Nephron progenitor cell (in vitro differentiated cells): ENCODE data around the gene STOM.
A peak's percentile ranks its signal among the peaks of the same experiment; 100 is the strongest.

Experiments
- DNase-seq: peaks from one replicate; pipeline ENCODE4 v3.0.0; 2021
- H3K27ac Mint-ChIP-seq: 2 replicates; pipeline ENCODE4 v1.8.0; 2021; ENCODE audit warnings: mild to moderate bottlenecking, moderate library complexity, mixed read lengths
- H3K27me3 Mint-ChIP-seq: 2 replicates; pipeline ENCODE4 v1.8.0; 2021; ENCODE audit warnings: mild to moderate bottlenecking, low read depth, mixed read lengths; ENCODE audit not compliant: poor library complexity
- H3K36me3 Mint-ChIP-seq: 2 replicates; pipeline ENCODE4 v1.8.0; 2021; ENCODE audit warnings: low read depth, mixed read lengths
- H3K4me1 Mint-ChIP-seq: 2 replicates; pipeline ENCODE4 v1.8.0; 2021; ENCODE audit warnings: mixed read lengths
- H3K4me3 Mint-ChIP-seq: 2 replicates; pipeline ENCODE4 v1.8.0; 2021; ENCODE audit warnings: mild to moderate bottlenecking, moderate library complexity, mixed read lengths
- H3K9me3 Mint-ChIP-seq: 2 replicates; pipeline ENCODE4 v1.8.0; 2021; ENCODE audit warnings: mild to moderate bottlenecking, moderate library complexity, mixed read lengths
- TF ChIP-seq, protein P1 (sequence below): fragments of 200-600 bp; sonication (generic); IDR thresholded peaks from 2 replicates; pipeline ENCODE4 v1.5.0; 2021; ENCODE audit warnings: antibody characterized with exemption

Gene STOM

DNA sequence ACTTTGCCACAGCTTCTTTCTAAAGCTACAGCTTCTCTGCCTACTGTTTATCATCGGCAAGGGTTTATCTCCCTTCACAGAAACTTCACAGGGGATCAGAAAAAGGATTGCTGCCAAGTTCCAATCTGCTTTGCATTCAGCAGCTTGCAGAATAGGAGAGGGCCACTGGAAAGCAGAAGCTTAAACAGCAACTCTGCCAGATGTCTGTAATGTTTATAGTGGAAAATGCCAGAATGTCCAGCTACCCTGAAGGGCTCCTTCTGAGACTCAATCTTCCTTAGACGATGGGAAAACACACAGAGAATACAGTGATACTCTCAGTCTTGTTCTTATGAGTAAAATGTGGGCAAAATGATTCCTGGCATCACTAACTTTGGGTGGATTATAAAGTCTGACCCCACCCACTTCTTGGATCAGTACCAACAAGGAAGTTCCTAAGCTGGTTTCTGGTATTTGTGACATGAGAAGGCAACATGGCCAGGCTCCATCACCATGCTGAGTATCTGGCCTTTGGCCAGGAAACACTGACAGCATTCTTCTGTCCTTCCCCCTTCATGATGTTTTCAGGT lies 19.0 kb downstream of the STOM start:
- no peaks in the 10 kb centered on the region for H3K36me3 Mint-ChIP-seq
- peaks cover 6% of the 10 kb centered on the region for H3K27me3 Mint-ChIP-seq
- TF ChIP-seq, protein P1, sequence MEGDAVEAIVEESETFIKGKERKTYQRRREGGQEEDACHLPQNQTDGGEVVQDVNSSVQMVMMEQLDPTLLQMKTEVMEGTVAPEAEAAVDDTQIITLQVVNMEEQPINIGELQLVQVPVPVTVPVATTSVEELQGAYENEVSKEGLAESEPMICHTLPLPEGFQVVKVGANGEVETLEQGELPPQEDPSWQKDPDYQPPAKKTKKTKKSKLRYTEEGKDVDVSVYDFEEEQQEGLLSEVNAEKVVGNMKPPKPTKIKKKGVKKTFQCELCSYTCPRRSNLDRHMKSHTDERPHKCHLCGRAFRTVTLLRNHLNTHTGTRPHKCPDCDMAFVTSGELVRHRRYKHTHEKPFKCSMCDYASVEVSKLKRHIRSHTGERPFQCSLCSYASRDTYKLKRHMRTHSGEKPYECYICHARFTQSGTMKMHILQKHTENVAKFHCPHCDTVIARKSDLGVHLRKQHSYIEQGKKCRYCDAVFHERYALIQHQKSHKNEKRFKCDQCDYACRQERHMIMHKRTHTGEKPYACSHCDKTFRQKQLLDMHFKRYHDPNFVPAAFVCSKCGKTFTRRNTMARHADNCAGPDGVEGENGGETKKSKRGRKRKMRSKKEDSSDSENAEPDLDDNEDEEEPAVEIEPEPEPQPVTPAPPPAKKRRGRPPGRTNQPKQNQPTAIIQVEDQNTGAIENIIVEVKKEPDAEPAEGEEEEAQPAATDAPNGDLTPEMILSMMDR = no peak
- no peak overlapping the region for H3K27ac Mint-ChIP-seq
- no peaks in the 10 kb centered on the region for H3K9me3 Mint-ChIP-seq
- H3K4me1 Mint-ChIP-seq = peaks cover 11% of the 10 kb centered on the region
- no peak for DNase-seq
- H3K4me3 Mint-ChIP-seq = no peak overlapping the region

DNA sequence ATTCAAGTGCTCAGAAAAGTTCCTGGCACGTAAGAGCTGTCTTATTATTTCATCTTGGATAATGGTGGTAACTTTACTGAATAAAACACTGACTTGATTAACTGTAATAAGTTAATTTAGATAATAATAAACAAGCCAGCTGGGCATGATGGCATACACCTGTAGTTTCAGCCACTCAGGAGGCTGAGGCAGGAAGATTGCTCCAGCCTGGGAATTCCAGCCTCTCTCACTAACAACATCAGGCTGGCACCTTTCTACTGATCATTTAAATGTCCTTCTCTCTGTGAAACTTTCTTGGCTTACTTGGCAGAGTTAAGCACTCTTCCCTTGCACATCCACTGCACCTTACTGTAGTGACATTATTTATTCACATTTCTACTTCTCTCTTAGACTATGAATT lies 20.0 kb downstream of the STOM start:
- no peaks in the 10 kb centered on the region for H3K9me3 Mint-ChIP-seq
- peaks cover 6% of the 10 kb centered on the region for H3K27me3 Mint-ChIP-seq
- peaks cover 11% of the 10 kb centered on the region for H3K4me1 Mint-ChIP-seq
- H3K36me3 Mint-ChIP-seq = no peaks in the 10 kb centered on the region
- TF ChIP-seq, protein P1 = no peak
- DNase-seq = no peak
- H3K27ac Mint-ChIP-seq = no peak overlapping the region
- H3K4me3 Mint-ChIP-seq = no peak overlapping the region

DNA sequence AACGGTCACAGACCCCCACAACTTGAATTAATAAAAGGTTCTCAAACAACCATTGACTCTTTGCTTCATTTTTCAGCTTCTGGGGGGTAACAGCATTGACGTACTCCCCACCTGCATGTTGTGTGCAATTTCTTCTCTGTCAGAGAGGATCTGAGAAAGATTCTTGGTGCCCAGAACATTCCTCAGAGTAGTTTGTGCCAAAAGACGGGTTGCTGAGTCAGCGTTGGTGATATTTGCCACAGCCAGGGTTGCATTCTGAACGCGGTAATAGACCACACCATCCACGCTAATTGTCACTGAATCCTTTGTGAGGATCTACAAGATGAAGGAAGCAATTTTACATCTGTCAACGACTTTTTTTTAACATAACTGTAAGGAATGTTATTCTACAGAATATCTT lies 21.0 kb downstream of the STOM start:
- TF ChIP-seq, protein P1 = no peak
- no peak for DNase-seq
- no peaks in the 10 kb centered on the region for H3K9me3 Mint-ChIP-seq
- H3K27me3 Mint-ChIP-seq = peaks cover 12% of the 10 kb centered on the region
- H3K4me1 Mint-ChIP-seq = peaks cover 8% of the 10 kb centered on the region
- H3K27ac Mint-ChIP-seq = peak overlapping the region; percentile 57
- no peak overlapping the region for H3K4me3 Mint-ChIP-seq
- H3K36me3 Mint-ChIP-seq = no peaks in the 10 kb centered on the region

DNA sequence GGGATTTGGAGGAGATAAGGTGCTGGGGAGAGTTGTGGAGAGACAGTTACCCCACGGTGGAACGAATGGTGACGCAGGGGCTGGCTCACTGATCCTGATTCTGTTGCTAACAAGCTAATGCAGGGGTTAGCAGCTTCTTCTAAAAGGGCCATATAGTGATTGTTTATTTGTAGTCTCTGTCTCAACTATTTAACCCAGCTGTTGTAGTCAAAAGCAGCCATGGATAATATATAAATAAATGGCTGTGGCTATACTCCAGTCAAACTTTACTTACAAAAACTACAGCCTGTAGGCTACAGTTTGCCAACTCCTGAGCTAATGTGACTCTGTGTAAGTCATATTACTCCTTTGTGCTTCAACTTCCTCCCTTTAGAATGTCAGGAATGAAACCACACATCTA lies 21.8 kb downstream of the STOM start:
- no peak for DNase-seq
- Mint-ChIP-seq H3K27ac (no peak overlapping the region), H3K27me3 (peaks cover 12% of the 10 kb centered on the region), H3K4me3 (no peak overlapping the region), H3K4me1 (peaks cover under 1% of the 10 kb centered on the region), H3K36me3 (no peaks in the 10 kb centered on the region), H3K9me3 (no peaks in the 10 kb centered on the region)
- TF ChIP-seq, protein P1 = no peak

DNA sequence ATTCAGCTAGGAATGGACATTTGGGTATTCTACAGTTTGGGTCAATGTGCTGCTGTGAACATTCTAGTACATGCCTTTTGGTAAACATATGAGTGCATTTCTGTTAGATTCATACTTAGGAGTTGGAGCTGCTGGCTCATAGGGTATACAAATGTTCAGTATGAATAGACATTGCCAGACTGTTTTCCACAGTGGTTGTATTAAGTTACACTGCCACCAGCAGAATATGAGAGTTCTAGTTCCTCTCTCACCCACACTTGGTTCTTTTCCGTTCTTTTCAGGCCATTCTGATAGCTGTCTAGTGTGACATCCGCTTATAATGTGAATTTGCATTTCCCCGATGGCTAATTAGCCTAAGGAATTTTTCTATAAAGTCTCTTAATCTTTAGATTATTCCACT lies 25.0 kb downstream of the STOM start:
- DNase-seq = no peak
- Mint-ChIP-seq H3K4me1 (peaks cover 7% of the 10 kb centered on the region), H3K4me3 (no peak overlapping the region), H3K27ac (no peak overlapping the region), H3K36me3 (no peaks in the 10 kb centered on the region), H3K27me3 (peaks cover 9% of the 10 kb centered on the region), H3K9me3 (no peaks in the 10 kb centered on the region)
- TF ChIP-seq, protein P1 = no peak

DNA sequence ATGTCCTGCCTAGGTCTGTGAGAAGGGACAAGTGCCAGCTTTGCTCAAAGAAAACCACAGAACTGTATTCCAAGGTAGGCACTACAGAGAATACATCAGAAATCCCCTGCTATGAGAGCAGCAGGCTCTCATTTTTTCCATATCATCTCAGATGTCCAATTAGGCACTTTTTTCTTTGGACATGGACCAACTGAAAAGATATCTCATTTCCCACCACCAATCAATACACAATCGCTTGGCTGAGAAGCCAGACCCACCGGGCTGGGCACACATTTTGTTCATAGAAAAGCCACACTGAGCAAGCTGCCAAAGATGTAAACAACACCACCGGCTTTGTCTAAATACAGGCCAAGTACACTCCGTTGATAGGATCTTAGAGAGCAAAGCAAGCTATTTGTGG lies 25.9 kb downstream of the STOM start:
- H3K27me3 Mint-ChIP-seq = peaks cover 9% of the 10 kb centered on the region
- H3K4me3 Mint-ChIP-seq = no peak overlapping the region
- peaks cover 7% of the 10 kb centered on the region for H3K4me1 Mint-ChIP-seq
- no peak overlapping the region for H3K27ac Mint-ChIP-seq
- DNase-seq = no peak
- H3K9me3 Mint-ChIP-seq = no peaks in the 10 kb centered on the region
- no peaks in the 10 kb centered on the region for H3K36me3 Mint-ChIP-seq
- TF ChIP-seq, protein P1 = no peak
